Panc1 (cell line): ENCODE measurements around the gene GNPDA2. TPM values are rescaled to one million over a fixed set of nuclear protein-coding genes. Genes with fewer than 3 reads are reported as not detected.

ENCODE experiments used
- ATAC-seq: fragments of 200-7000 bp; cut with Tn5 transposase; 2 replicates; pipeline ENCODE4 v1.9.1; 2020; ENCODE audit warnings: mild to moderate bottlenecking, moderate library complexity
- BruUV-seq: library from RNA; stranded (reverse); fragments of 400-500 nt; replicated peaks from 2 replicates; lab custom pipeline; 2021; lab: Mats Ljungman, UMichigan
- CTCF ChIA-PET: fragments of 300-600 bp; sonication (Branson Sonifier 250); formaldehyde crosslinking; loops from one replicate; lab custom pipeline; 2022; ENCODE audit warnings: antibody characterized with exemption; lab: Charles Lee
- POLR2A ChIA-PET: fragments of 300-600 bp; sonication (Branson Sonifier 250); formaldehyde crosslinking; loops from one replicate; lab custom pipeline; 2022; ENCODE audit warnings: antibody characterized with exemption; lab: Charles Lee
- DNase-seq: peaks from one replicate; pipeline ENCODE4 v3.0.0-alpha.2; 2010; ENCODE audit warnings: low read depth, low spot score
- H3K27ac ChIP-seq: 2 replicates; pipeline ENCODE4 v1.5.1; 2011; ENCODE audit warnings: mild to moderate bottlenecking, low read length, inconsistent platforms
- H3K27me3 ChIP-seq: fragments of 200-500 bp; sonication (Bioruptor generic); 2 replicates; pipeline ENCODE4 v1.6.0; 2014; ENCODE audit warnings: low read length, inconsistent platforms; ENCODE audit not compliant: control insufficient read depth, insufficient read depth
- H3K36me3 ChIP-seq: fragments of 200-500 bp; sonication (Bioruptor generic); 2 replicates; pipeline ENCODE4 v1.5.1; 2014; ENCODE audit warnings: inconsistent platforms, mild to moderate bottlenecking, low read length, moderate library complexity; ENCODE audit not compliant: control insufficient read depth, insufficient read depth
- H3K4me1 ChIP-seq: 2 replicates; pipeline ENCODE4 v1.5.1; 2011; ENCODE audit warnings: inconsistent platforms, mild to moderate bottlenecking, low read length, moderate library complexity; ENCODE audit not compliant: control insufficient read depth, insufficient read depth
- H3K4me3 ChIP-seq, 2 experiments: 2 replicates each; pipeline ENCODE4 v1.5.1; 2011 to 2012; ENCODE audit warnings: low read depth in 2 of 2, low read length in 2 of 2, mild to moderate bottlenecking in 2 of 2, inconsistent platforms in 1 of 2, moderate library complexity in 1 of 2
- H3K9me3 ChIP-seq: fragments of 200-500 bp; sonication (Bioruptor generic); 2 replicates; pipeline ENCODE4 v1.5.1; 2014; ENCODE audit warnings: low read depth, mild to moderate bottlenecking, inconsistent platforms, low read length, moderate library complexity; ENCODE audit not compliant: control insufficient read depth, insufficient read depth
- POLR2AphosphoS5 ChIP-seq: IDR thresholded peaks from 2 replicates; pipeline ENCODE4 v1.6.1; 2012; ENCODE audit warnings: mild to moderate bottlenecking, low read depth, low read length, moderate library complexity
- SIN3A ChIP-seq: IDR thresholded peaks from 2 replicates; pipeline ENCODE4 v1.6.1; 2012; ENCODE audit warnings: low read depth, mild to moderate bottlenecking, low read length, moderate library complexity, borderline replicate concordance; ENCODE audit not compliant: insufficient read depth
- TCF7L2 ChIP-seq: IDR thresholded peaks from 2 replicates; pipeline ENCODE4 v1.6.1; 2011; ENCODE audit warnings: mild to moderate bottlenecking, low read depth, low read length, inconsistent platforms
- in situ Hi-C: cut with HindIII; loops from 2 replicates; pipeline ENCODE4 v1.10.0; 2016; ENCODE audit warnings: low sequenced_read_pairs, low pct_unique_long_range_greater_than_20kb
- intact Hi-C: fragments of 100-400 bp; cut with micrococcal nuclease; formaldehyde crosslinking; loops from one replicate; pipeline ENCODE4 v1.10.0; 2022; ENCODE audit not compliant: unreplicated experiment
- total RNA-seq: library from RNA; stranded (reverse); gene quantifications from one replicate; pipeline ENCODE4 v1.2.1, GENCODE V29; 2021; ENCODE audit not compliant: unreplicated experiment
- TF ChIP-seq, protein P1 (sequence below): fragments of 450-650 bp; IDR thresholded peaks from 2 replicates; pipeline ENCODE4 v1.5.1; 2017; ENCODE audit warnings: mild to moderate bottlenecking
- TF ChIP-seq, protein P2 (sequence below), 2 experiments: IDR thresholded peaks; 2 replicates each; pipeline ENCODE4 v1.6.1; 2011 to 2012; ENCODE audit warnings: low read depth in 2 of 2, control low read depth in 1 of 2, low read length in 1 of 2, mild to moderate bottlenecking in 1 of 2, moderate library complexity in 1 of 2; ENCODE audit not compliant: insufficient read depth in 1 of 2

GNPDA2 gene
- total RNA-seq, 1 experiment from 2014 or later = 17.9 TPM

DNA sequence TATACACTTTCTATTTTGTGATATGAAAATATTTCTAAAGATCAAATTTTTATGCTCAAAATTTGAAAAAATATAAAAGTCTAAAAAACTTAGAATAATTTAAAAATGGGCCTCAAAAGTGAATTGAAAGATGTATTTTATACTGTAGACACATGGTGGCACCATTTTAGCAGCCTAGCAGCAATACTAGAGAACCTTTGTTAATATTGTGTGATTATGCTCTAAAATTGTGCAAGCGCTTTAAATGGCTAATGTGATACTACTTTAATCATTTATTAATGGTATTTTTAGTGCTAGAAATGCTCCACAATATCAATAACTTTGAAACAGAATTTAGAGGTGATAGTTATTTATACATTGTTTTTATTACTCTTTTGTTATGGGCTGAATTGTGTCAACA lies 51.9 kb downstream of the GNPDA2 start:
- Histone ChIP-seq H3K9me3 (no peaks in the 10 kb centered on the region), H3K36me3 (peaks cover 8% of the 10 kb centered on the region; the same call in 1 of the 2 replicates), H3K4me3 (no peak overlapping the region), H3K4me1 (no peaks in the 10 kb centered on the region), H3K27me3 (no peaks in the 10 kb centered on the region), H3K27ac (no peak overlapping the region)
- DNase-seq (no peak), ATAC-seq (no peak)
- ChIA-PET POLR2A (no interaction called here), CTCF (no interaction called here)
- intact Hi-C loops (no loop called here), in situ Hi-C loops (no loop called here)
- BruUV-seq = no TSS peak
- TF ChIP-seq, protein P1, sequence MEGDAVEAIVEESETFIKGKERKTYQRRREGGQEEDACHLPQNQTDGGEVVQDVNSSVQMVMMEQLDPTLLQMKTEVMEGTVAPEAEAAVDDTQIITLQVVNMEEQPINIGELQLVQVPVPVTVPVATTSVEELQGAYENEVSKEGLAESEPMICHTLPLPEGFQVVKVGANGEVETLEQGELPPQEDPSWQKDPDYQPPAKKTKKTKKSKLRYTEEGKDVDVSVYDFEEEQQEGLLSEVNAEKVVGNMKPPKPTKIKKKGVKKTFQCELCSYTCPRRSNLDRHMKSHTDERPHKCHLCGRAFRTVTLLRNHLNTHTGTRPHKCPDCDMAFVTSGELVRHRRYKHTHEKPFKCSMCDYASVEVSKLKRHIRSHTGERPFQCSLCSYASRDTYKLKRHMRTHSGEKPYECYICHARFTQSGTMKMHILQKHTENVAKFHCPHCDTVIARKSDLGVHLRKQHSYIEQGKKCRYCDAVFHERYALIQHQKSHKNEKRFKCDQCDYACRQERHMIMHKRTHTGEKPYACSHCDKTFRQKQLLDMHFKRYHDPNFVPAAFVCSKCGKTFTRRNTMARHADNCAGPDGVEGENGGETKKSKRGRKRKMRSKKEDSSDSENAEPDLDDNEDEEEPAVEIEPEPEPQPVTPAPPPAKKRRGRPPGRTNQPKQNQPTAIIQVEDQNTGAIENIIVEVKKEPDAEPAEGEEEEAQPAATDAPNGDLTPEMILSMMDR = peak; percentile 11; the same call in 1 of the 2 replicates
- TF ChIP-seq TCF7L2 = no peak

DNA sequence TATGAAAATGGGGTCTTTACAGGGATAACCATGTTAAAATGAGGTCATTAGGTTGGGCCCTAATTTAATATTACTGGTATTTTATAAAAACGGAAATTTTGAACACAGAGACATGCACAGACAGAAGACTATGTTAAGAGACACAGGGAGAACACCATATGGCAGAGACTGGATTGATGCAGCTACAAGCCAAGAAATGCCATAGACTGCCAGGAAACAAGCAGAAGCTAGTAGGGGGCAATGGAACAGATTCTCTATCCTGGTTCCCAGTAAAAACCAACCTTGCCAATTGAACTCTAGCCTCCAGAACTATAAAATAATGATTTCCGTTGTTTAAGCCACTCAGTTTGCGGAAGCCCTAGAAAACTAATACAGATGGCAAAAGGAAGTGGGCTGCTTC lies 54.7 kb downstream of the GNPDA2 start:
- intact Hi-C loops (no loop called here), in situ Hi-C loops (no loop called here)
- ATAC-seq (no peak), DNase-seq (no peak)
- Histone ChIP-seq H3K4me3 (no peak overlapping the region), H3K36me3 (no peaks in the 10 kb centered on the region), H3K27ac (no peak overlapping the region), H3K4me1 (no peaks in the 10 kb centered on the region), H3K27me3 (no peaks in the 10 kb centered on the region), H3K9me3 (no peaks in the 10 kb centered on the region)
- BruUV-seq = no TSS peak
- ChIA-PET CTCF (no interaction called here), POLR2A (no interaction called here)
- TF ChIP-seq SIN3A (no peak), POLR2AphosphoS5 (no peak), TCF7L2 (no peak)
- TF ChIP-seq, protein P1 = no peak
- TF ChIP-seq, protein P2, sequence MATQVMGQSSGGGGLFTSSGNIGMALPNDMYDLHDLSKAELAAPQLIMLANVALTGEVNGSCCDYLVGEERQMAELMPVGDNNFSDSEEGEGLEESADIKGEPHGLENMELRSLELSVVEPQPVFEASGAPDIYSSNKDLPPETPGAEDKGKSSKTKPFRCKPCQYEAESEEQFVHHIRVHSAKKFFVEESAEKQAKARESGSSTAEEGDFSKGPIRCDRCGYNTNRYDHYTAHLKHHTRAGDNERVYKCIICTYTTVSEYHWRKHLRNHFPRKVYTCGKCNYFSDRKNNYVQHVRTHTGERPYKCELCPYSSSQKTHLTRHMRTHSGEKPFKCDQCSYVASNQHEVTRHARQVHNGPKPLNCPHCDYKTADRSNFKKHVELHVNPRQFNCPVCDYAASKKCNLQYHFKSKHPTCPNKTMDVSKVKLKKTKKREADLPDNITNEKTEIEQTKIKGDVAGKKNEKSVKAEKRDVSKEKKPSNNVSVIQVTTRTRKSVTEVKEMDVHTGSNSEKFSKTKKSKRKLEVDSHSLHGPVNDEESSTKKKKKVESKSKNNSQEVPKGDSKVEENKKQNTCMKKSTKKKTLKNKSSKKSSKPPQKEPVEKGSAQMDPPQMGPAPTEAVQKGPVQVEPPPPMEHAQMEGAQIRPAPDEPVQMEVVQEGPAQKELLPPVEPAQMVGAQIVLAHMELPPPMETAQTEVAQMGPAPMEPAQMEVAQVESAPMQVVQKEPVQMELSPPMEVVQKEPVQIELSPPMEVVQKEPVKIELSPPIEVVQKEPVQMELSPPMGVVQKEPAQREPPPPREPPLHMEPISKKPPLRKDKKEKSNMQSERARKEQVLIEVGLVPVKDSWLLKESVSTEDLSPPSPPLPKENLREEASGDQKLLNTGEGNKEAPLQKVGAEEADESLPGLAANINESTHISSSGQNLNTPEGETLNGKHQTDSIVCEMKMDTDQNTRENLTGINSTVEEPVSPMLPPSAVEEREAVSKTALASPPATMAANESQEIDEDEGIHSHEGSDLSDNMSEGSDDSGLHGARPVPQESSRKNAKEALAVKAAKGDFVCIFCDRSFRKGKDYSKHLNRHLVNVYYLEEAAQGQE (IDR thresholded peaks at IDR 0.05; ENCODE audit: insufficient read depth in 1 of 2, low read depth in 2 of 2, low read length in 1 of 2) = no peak
